Activated CD4-positive, alpha-beta T cell treated with anti-CD3 and anti-CD28 coated beads, Interleukin-10, Interleukin-2, amounts not matched to agents 100 ng/mL and 50 ng/mL, durations not matched to agents 16 hours and 8 hours (primary cell): ENCODE results near the gene ZNF431.
"Not testable (repeated sequence)": the region's sequence is repeated elsewhere in the genome, so short reads cannot be mapped to it uniquely, and the experiment has no call there.

ENCODE experiments used
- DNase-seq: peaks from one replicate; pipeline ENCODE4 v3.0.0-alpha.2; 2020

Gene ZNF431

DNA sequence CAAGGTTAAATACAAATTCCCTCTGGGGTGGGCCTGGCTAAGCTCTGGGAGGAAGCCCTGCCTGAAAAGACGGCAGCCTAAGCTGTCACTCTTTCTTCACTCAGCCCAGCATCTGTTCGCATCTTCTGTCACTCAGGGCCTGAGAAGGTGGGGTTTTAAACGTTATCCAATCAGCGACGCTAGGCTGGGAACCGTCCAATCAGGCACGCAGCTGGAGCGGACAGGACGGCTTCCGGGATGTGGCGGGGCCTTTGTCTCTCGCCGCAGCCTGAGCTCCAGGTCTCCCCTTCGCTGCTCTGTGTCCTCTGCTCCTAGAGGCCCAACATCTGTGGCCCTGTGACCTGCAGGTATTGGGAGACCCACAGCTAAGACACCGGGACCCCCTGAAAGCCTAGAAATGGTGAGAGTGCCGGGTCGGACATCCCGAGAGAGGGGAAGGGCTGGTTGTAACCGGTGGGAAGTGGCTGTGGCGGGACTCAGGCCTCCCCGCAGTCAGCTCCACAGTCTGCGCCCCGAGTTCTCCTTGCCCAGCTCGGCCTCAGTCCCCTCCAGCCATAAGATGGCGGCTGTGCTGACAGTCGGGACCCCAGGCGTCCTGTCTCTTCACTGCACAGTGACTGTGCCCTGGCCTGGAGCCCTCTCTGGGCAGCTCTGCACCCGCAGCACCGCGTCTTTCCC is at the start of gene ZNF431:
ZNF431 (plus strand) TSS at position 254 of the 678 bp plus-strand sequence; CDS start at position 398, 144 bp downstream.
- peak; percentile 95 for DNase-seq

DNA sequence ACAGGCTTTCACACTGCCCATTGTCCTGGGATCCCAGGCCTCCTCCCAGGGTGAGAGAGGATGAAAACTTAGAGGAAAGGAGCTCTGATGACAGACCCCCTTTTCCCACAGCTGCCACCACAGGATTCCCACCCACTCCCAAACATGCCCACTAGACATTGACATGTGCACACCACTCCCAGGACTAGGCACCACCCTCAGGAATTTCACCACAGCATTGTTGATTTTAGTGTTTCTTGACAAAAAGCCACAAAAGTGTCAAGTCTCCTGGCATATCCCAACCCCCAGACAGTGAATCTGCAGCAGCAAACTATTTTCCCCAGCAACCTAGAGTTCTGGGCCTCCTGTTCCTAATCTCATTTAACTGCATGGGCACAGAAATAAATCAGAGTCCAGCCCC is 49.7 kb upstream of the ZNF431 start:
- no peak for DNase-seq

DNA sequence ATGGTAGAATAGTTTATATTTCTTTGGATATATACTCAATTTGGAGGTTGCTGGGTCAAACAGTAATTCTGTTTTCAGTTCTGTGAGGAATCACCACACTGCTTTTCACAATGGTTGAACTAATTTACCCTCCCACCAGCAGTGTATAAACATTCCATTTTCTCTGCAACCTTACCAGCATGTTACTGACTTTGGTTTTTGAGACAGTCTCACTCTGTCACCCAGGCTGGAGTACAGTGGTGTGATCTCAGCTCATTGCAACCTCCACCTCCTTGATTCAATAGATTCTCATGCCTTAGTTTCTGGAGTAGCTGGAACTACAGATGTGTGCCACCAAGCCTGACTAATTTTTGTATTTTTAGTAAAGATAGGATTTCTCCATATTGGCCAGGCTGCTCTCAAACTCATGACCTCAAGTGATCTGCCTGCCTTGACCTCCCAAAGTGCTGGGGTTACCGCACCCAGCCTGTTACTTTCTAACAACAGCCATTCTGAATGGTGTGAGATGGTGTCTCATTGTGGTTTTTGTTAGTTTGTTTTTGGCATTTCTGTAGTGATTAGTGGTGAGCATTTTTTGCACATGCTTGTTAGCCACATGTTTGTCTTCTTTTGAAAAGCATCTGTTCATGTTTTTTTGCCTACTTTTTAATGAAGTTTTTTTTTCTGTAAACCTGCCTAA is 47.4 kb upstream of the ZNF431 start:
- DNase-seq: no peak

DNA sequence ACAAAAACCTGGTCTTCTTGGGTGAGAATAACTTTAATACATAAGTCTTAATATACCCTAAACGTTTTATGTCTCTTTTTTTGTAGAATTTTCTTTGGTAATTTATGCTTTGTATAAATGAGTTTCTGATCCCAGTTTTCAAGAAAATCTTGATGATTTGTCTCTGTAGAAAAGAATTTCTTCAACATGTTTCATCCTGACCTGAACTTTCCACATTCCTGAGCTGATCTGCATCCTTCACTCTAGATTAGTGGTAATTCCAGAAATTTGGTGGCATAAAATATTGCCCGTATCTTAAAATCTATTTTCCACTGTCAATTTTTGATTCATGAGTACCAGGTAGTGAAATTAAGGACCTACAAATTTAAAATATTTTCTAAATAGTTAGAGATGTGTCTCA is 43.5 kb upstream of the ZNF431 start:
- DNase-seq: no peak

DNA sequence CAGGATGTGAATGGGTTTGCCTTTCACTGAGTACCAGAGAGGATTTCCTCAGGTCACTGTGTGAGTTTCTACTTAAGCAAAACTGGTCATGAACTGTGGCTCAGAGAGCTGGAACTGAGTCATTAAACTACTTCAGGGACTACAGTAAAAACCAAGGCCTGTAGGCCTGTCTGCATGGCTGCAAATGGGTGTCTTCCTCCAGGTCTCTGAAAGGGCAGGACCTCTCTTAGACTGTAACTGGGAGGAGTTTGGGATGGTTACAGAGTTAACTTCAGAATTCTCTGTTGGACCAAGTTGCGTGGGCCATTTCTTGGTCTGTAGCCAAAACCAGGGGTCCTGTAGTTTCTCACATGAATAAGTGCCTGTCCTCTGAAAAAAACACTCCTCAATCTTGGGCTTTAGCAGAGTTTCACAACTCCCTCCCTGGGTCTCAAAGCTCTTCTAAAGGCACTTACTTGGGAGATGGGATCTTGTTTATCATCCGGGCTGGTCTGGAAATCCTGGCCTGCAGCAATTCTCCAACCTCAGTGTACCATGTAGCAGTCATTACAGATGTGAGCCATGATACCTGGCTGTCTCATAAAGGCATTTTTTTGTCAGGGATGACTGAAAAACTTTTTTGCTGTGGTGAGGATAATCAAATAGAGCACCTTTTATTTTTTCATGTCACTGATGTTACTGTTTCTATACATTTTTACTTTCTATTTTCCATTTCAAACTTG is 40.2 kb upstream of the ZNF431 start:
- DNase-seq: peak; percentile 36

DNA sequence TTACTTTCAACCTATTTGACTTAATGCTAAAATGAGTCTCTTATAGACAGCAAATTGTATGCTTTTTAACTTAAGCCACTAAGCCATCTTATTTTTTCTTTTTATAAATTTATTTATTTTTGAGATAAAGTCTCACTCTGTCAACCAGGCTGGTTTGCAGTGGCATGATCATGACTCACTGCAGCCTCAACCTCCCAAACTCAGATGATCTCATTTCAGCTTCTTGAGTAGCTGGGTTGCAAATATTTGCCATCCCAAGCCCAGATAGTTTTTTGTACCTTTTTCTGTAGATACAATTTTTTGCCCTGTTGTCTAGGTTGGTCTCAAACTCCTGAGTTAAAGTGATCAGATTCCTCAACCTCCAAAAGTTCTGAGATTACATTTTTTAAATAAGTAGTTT is 32.7 kb upstream of the ZNF431 start:
- DNase-seq: no peak

DNA sequence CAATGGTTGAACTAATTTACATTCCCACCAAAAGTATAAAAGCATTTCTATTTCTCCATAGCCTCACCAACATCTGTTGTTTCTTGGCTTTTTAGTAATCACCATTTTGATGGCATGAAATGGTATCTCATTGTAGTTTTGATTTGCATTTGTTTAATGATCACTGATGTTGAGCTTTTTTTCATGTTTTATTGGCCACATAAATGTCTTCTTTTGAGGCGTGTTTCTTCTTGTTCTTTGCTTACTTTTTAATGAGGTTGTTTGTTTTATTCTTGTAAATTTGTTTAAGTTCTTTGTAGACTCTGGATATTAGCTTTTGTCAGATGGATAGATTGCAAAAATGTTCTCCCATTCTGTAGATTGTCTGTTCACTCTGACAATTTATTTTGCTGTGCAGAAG is 31.7 kb upstream of the ZNF431 start:
- no peak for DNase-seq

DNA sequence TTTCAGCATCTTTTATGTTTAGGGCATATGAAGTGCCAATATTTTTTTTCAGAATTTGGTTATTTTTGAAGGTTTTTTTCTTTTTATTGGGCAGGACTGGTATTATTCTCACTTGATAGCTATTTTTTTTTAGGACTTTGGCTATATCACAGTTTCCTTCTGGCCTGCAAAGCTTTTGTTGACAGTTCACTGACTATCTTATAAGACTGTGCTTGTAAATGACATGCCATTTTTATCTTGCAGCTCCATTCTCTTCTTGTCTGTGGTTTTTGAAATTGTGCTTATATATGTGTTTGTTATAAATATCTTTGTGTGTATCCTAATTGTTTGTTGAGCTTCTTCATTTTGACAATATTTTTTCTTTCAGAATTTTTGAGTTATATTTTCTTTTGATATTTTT is 26.4 kb upstream of the ZNF431 start:
- DNase-seq: no peak

DNA sequence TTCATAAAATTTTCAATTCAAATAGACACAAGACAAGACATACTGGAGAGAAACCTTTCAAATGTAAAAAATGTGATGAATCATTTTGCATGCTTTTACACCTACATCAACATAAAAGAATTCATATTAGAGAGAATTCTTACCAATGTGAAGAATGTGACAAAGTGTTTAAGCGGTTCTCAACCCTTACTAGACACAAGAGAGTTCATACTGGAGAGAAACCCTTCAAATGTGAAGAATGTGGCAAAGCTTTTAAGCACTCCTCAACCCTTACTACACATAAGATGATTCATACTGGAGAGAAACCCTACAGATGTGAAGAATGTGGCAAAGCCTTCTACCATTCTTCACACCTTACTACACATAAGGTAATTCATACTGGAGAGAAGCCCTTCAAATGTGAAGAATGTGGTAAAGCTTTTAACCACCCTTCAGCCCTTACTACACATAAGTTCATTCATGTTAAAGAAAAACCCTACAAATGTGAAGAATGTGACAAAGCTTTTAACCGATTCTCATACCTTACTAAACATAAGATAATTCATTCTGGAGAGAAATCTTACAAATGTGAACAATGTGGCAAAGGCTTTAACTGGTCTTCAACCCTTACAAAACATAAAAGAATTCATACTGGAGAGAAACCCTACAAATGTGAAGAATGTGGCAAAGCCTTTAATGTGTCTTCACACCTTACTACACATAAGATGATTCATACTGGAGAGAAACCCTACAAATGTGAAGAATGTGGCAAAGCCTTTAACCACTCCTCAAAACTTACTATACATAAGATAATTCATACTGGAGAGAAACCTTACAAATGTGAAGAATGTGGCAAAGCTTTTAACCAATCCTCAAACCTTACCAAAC is 24.6 kb upstream of the ZNF431 start:
- no peak for DNase-seq

DNA sequence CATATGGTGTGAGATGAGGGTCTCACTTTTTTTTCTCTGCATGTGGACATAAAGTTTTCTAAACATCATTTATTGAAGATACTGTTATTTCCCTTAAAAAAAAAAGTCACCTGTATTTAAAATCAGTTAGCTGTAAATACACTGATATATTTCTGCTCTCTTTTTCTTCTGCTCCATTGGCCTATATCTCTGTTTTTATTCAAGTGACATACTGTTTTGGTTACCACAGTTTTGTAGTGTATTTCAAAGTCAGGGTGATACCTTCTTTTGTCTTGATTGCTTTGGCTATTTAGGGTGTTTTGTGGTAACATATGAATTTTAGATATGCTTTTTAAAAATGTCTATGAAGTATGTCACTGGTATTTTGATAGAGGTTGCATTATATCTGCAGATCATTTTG is 15.8 kb upstream of the ZNF431 start:
- no peak for DNase-seq

DNA sequence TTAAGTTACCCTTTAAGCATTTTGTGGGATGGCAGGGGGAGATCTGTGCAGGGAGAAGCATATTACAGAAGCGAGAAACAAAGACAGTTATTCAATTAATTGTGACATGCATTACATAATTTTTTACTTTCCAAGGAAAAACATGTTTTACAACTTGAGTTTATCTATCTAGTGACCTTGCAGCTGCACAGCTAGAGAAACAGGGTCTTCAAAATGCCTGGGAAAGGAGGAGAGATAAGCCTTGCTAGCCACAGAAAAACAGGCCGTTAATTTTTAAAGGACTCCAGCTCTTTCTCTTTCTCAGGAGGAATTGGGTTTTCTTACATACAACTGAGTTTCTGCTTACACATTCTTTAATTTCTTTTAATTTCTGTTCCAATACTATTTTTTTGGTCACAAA is 14.8 kb upstream of the ZNF431 start:
- no peak for DNase-seq

DNA sequence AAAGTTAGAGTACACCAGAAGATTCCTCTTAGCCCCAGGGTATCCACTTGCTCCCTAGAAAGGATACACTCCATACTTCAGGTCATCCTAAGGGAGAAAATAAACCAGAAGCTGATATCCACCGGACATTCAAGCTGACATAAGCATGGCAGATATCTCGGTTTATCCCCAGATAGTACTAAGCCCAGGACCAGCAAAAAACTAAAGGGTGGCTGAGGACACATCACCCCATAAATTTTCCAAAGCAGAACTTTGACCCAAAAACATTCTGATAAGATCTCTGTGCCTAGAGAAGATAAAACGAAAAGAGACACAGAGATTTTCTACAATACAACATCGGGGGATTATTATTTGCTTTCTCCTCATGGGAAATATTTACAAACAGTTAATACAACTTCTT is 13.9 kb upstream of the ZNF431 start:
- DNase-seq: no peak

DNA sequence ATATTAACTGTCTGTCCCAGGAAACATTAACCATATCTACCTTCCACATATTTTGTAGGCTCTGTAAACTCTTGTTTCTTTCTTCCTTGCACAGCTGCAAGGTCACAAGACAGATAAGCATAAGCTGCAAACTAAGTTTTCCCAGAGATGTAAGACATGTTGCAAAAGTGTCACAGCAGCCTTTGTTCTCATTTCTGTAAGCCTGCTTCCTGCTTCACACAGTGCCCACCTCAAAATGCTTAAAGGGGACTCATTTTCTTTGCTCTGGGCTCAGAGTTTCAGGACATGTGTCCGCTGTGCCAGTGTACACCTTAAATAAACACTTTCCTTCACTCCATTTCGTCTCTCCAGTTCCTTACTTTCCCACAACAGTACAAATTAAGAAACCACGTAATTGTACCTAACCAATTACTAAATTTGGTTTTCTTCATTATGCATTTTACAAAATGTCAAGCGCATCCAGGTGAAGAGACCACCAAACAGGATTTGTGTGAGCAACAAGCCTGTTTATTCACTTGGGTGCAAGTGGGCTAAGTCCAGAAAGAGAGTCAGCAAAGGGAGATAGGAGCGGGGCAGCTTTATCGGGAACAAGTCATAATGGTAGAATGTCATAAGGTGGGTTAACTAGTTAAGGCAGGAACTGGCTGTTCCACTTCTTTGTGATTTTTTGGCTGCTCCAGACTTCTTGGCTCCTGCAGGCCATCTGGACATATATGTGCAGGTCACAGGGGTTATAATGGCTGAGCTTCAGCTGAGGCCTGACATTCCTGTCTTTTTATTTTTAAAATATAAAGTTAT is 12.7 kb upstream of the ZNF431 start:
- no peak for DNase-seq

DNA sequence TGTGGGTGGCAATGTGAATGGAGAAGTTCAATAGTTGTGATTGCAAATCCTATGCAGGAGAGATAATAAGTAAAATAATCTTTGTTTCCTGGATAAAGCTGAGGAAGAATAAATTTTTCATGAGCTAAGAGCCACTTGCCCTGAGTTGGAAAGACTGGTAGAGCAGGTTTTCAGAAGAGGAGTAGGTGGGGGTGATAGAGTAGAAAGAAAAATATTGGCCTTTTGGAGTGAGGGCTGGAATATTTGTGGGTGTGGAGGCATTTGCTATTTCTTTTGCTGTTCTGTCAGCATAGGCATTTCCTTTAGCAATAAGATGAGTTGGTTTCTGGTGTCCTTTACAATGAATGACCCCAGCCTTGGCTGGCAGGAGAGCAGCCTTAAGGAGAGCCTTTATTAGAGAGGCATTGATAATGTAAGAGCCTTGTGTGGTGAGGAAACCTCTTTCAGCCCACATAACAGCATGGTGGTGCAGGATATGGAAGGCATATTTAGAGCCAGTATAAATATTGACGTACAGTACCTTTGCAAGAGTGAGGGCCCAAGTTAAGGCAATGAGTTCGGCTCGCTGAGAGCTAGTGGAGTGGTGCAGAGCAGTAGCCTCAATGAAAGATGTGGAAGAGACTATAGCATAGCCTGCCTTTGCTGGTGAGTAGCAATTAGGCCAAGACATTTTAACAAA is 11.6 kb upstream of the ZNF431 start:
- DNase-seq: no peak

DNA sequence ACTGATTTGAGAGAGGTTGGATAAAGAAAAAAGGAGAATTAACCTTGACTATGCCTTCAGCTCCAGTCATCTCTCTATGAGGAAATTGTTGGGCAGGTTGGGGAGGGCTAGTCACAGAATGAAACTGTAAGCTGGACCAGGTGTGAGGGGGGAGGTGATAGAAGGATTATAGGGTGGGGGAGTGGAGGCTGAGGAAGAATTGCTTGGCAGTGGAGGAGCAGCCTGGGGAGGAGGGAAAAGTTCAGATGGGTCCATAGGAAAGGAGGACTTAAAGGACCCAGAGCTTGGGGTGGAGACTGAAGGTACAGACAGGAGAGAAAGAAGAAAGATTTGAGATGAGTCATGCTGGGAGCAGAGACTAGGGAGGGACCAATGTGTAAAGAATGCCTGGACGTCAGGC is 8.2 kb upstream of the ZNF431 start:
- DNase-seq: no peak

DNA sequence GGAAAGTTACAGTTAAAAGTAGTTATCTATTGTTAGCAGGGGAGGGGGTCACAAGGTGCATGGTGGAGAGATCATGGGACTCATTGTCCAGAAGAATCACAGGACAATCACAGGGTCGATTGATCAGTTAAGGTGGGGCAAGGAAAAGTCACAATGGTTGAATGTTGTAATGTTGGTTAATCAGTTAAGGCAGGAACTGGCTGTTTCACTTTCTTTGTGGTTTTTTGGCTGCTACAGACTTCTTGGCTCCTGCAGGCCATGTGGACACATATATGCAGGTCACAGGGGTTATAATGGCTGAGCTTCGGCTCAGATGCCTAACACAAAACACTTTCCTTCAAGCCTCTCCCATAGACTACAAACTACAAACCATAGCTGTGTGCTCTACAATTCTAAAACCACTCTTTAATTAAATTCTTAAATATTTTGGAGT is 6.9 kb upstream of the ZNF431 start:
- no peak for DNase-seq

DNA sequence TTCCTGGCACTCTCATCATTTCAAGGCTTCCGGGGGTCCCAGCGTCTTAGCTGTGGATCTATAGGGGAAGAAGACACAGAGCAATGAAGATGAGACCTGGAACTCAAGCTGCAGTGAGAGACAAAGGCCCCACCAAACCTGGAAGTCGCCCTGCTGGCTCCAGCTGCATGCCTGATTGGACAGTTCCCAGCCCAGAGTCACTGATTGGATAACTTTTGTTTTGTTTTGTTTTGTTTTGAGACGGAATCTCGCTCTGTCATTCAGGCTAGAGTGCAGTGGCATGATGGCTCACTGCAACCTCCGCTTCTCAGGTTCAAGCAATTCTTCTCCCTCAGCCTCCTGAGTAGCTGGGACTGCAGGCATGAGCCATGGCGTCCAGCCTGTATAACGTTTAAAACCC is 6.4 kb upstream of the ZNF431 start:
- DNase-seq: no peak

DNA sequence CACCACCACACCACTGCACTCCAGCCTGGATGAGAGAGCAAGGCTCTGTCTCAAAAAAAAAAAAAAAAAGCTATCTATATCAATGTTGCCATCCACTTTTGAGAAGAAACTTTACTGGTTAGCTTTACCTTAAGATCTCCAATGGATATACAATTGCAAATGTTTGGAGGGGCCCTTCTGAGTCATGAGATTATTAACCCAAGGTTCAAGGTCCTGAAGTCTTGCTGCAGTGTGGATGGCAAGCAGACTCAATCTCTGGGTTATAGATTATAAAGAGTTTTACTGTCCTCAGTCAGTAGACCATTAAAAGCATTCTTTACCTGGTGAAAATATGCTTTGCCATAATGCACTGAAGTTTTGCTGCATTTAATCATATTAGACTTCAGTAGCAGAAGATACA is 3.7 kb upstream of the ZNF431 start:
- DNase-seq: no peak

DNA sequence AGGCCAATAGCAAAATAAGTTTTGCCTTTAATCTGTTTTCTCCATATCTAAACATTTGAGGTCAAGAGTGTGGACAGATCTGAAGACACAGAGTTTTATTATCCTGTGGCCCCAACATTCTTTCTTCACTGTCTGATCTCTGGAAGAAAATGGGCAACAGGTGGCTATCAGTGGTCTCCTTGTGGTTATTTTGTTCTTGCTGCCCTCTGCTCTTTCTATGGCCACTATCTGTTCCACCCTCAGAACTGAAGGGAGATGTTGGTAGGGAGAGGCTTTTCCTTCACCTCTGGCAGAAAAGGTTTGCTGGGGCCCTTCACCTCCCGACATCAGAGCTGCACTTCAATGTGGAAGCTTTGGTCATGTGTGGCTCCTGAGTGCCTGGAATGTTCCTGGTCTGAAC is 834 bp upstream of the ZNF431 start:
- DNase-seq: not testable (repeated sequence)

DNA sequence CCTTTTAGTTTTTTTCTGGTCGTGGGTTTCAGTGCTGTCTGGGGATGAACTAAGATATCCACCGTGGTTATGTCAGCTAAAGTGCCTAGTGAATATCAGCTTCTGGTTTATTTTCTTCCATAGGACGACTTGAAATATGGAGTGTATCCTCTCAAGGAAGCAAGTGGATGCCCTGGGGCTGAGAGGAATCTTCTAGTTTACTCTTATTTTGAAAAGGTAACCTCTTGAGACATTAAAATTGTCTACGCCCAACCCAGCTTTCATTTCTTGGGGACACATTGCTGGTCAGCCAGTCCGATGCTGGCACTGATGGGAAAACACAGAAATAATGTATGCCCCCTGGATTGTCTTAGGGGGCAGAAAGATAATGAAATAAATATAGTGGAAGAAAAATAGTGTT is 1.6 kb downstream of the ZNF431 start:
- no peak for DNase-seq

DNA sequence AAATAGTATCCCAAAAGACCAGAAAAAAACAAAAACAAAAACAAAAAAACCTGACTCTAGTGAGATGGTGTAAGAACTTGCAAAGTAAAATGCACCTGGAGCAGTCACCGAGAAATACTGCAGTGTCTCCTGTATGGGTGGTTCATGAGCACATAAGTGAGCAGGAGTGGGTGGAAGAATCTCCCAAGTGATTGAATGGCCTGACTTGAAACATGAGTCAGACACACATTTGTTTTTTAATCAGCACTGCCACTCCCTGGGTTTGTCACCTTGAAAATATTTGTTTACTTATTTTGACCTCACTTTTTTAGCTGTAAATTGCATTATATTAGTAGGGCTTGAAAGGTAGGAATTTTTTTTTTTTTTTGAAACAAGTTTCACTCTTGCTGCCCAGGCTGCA is 2.0 kb downstream of the ZNF431 start:
- peak; percentile 23 for DNase-seq

DNA sequence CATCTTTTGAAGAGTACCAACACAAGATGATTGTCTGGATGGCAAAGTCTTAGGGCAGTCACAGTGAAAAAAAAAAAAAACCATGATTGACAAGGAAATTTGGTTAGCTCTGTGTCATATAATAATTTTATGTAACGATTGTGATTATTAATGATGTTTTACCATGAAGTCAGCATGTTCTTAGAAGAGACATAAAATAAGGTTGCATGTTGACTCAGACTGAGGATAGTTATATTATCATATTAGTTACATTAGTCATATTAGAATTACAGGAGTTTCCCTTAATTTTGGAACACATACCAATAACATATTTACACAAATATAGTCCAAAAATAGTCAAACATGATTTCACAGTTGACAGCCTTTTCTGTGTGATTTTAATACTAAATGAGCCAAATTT is 5.7 kb downstream of the ZNF431 start:
- DNase-seq: no peak
